ENCODE results near the gene KCNQ5. TPM values are rescaled to one million over a fixed set of nuclear protein-coding genes. Genes with fewer than 3 reads are reported as not detected.

Gene KCNQ5
- total and polyA plus RNA-seq, 9 donors, result 0.28 to 0.86 (median 0.57) TPM

DNA sequence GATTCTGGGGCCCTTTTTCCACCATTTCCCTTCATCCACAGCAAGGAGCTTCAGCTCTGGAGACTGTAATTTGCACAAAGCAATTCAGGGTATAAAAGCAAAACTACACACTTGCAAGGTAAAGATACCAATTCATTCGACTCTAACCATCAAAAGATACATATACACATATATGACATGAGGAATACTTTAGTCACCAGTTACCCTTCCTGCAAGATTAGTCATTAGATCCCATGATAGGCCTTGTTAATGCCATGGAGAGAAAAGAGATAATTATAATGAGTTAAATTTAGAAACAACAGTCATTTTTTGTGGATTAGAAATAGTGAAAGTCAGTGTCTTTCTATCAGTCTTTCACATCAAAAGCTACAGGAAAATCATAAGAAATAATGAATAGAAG is 204.2 kb downstream of the KCNQ5 start:
- Histone ChIP-seq H3K4me1 (ENCODE audit: control insufficient read depth, insufficient read depth, low read length) (no peaks in the 10 kb centered on the region), H3K27me3 (ENCODE audit: control insufficient read depth, insufficient read depth, low read length) (no peaks in the 10 kb centered on the region), H3K4me3 (ENCODE audit: low read length) (no peak overlapping the region), H3K36me3 (ENCODE audit: control insufficient read depth, insufficient read depth, low read length) (no peaks in the 10 kb centered on the region), H3K9me3 (replicated peaks; ENCODE audit: control insufficient read depth, low read depth, low read length) (no peaks in the 10 kb centered on the region), H3K27ac (ENCODE audit: low read length) (no peak overlapping the region)
- no peak for DNase-seq
- no CpG with 5 or more reads among the region's 1 CpG for WGBS (ENCODE audit: insufficient coverage)

- no peaks in the 10 kb centered on the region for H3K27me3 ChIP-seq (ENCODE audit: control insufficient read depth, insufficient read depth, low read length)
- H3K27ac ChIP-seq (ENCODE audit: low read length), result no peak overlapping the region
- H3K9me3 ChIP-seq (replicated peaks; ENCODE audit: control insufficient read depth, low read depth, low read length), result no peaks in the 10 kb centered on the region
- H3K36me3 ChIP-seq (ENCODE audit: control insufficient read depth, insufficient read depth, low read length), result no peaks in the 10 kb centered on the region
- no CpG with 5 or more reads among the region's 1 CpG for WGBS (ENCODE audit: insufficient coverage)
- DNase-seq, result no peak
- no peak overlapping the region for H3K4me3 ChIP-seq (ENCODE audit: low read length)
- H3K4me1 ChIP-seq (ENCODE audit: control insufficient read depth, insufficient read depth, low read length), result no peaks in the 10 kb centered on the region
Measured at GRCh38 chr6:72826744-72827438, 205.0 kb downstream of the KCNQ5 start.

DNA sequence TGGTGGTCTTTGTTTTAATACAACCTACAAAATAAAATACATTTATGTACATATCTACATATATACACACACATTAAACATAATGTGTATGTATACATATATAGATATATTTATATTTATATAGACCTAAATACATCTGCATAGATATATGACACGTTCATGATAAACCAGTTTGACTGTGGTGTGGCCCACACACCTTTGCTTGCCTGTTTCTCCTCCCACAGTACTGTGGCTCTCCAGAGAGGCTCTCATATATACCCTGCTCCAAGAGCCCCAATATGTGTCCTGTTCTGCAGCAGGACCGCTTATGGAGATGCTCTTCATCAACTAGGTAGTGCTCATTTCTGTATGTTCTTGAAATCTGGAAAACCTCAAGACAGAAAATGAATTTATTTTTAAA is 207.0 kb downstream of the KCNQ5 start:
- Histone ChIP-seq H3K4me1 (ENCODE audit: control insufficient read depth, insufficient read depth, low read length) (no peaks in the 10 kb centered on the region), H3K27me3 (ENCODE audit: control insufficient read depth, insufficient read depth, low read length) (no peaks in the 10 kb centered on the region), H3K4me3 (ENCODE audit: low read length) (no peak overlapping the region), H3K27ac (ENCODE audit: low read length) (no peak overlapping the region), H3K9me3 (replicated peaks; ENCODE audit: control insufficient read depth, low read depth, low read length) (no peaks in the 10 kb centered on the region), H3K36me3 (ENCODE audit: control insufficient read depth, insufficient read depth, low read length) (no peaks in the 10 kb centered on the region)
- DNase-seq, result no peak
- no CpG with 5 or more reads among the region's 2 CpGs for WGBS (ENCODE audit: insufficient coverage)

DNA sequence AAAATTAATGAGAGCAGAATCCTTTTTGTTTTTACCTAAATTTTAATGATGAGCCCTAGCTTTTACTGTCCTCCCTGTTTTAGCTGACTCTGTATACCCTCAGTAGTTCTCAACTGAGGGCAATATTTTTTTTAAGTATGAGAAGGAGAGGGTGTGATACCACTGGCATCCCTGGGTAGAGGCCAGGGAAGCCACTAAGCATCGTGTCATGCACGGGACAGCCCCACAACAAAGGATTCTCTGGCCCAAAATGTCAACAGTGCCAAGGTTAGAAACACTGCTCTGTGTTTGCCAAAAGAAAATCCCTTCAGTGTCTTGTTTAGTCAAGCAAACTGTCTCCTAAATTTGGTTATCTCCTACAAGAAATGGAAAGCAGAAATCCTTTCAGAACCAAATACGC is 210.4 kb downstream of the KCNQ5 start:
- H3K27ac ChIP-seq (ENCODE audit: low read length), result no peak overlapping the region
- no peaks in the 10 kb centered on the region for H3K36me3 ChIP-seq (ENCODE audit: control insufficient read depth, insufficient read depth, low read length)
- 76% methylated on average over 2 of the region's 3 CpGs for WGBS (ENCODE audit: insufficient coverage)
- no peak for DNase-seq
- H3K4me1 ChIP-seq (ENCODE audit: control insufficient read depth, insufficient read depth, low read length), result no peaks in the 10 kb centered on the region
- no peaks in the 10 kb centered on the region for H3K9me3 ChIP-seq (replicated peaks; ENCODE audit: control insufficient read depth, low read depth, low read length)
- no peak overlapping the region for H3K4me3 ChIP-seq (ENCODE audit: low read length)
- H3K27me3 ChIP-seq (ENCODE audit: control insufficient read depth, insufficient read depth, low read length), result no peaks in the 10 kb centered on the region

DNA sequence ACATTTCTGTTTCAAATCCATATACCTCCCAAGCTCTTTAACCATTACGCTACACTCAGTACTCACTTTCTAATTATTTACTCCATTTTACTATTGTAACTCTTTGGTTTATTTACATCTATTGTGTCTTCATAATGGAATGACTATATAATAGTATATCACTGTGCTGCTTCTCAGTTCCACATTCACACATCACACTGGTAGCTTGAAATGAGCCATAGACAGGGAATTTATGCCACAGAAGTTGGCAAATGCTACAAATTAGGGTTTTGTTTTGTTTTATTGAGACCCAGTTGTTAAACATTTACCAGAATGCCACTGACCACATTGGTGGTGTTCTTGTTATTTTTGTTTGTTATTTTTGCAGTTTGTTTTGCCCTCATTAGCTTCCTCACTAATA is 213.9 kb downstream of the KCNQ5 start:
- Histone ChIP-seq H3K9me3 (replicated peaks; ENCODE audit: control insufficient read depth, low read depth, low read length) (no peaks in the 10 kb centered on the region), H3K4me3 (ENCODE audit: low read length) (no peak overlapping the region), H3K27ac (ENCODE audit: low read length) (no peak overlapping the region), H3K36me3 (ENCODE audit: control insufficient read depth, insufficient read depth, low read length) (no peaks in the 10 kb centered on the region), H3K4me1 (ENCODE audit: control insufficient read depth, insufficient read depth, low read length) (no peaks in the 10 kb centered on the region), H3K27me3 (ENCODE audit: control insufficient read depth, insufficient read depth, low read length) (no peaks in the 10 kb centered on the region)
- DNase-seq, result no peak
- WGBS (ENCODE audit: insufficient coverage), result no CpG with 5 or more reads among the region's 1 CpG

GRCh38 chr6:72836971-72837370 is 215.1 kb downstream of the KCNQ5 start:
- no peaks in the 10 kb centered on the region for H3K4me1 ChIP-seq (ENCODE audit: control insufficient read depth, insufficient read depth, low read length)
- DNase-seq, result no peak
- WGBS (ENCODE audit: insufficient coverage), result no CpG with 5 or more reads among the region's 1 CpG
- no peaks in the 10 kb centered on the region for H3K36me3 ChIP-seq (ENCODE audit: control insufficient read depth, insufficient read depth, low read length)
- H3K27me3 ChIP-seq (ENCODE audit: control insufficient read depth, insufficient read depth, low read length), result no peaks in the 10 kb centered on the region
- no peaks in the 10 kb centered on the region for H3K9me3 ChIP-seq (replicated peaks; ENCODE audit: control insufficient read depth, low read depth, low read length)
- no peak overlapping the region for H3K4me3 ChIP-seq (ENCODE audit: low read length)
- H3K27ac ChIP-seq (ENCODE audit: low read length), result no peak overlapping the region

GRCh38 chr6:72841195-72841594 is 219.3 kb downstream of the KCNQ5 start:
- WGBS (ENCODE audit: insufficient coverage), result no CpG with 5 or more reads among the region's 2 CpGs

DNA sequence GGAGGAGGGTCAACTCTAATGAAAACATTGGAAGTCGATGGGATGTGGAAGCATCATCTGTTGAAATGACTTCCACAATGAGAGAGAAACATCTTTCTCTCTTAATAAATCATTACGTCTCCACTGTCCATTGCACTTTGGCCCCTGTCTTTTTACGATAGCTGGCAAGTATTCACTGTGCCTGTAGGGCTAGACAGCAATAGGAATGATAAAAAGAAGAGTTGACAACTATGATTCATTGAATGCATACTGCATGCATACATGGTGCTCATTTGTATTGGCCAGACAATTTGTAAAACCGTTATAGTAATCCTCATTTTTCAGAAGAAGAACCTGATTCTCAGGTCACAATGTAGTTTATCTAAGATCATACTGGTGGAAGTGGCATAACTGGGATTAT is 220.3 kb downstream of the KCNQ5 start:
- Histone ChIP-seq H3K27ac (ENCODE audit: low read length) (no peak overlapping the region), H3K9me3 (replicated peaks; ENCODE audit: control insufficient read depth, low read depth, low read length) (no peaks in the 10 kb centered on the region), H3K4me1 (ENCODE audit: control insufficient read depth, insufficient read depth, low read length) (no peaks in the 10 kb centered on the region), H3K36me3 (ENCODE audit: control insufficient read depth, insufficient read depth, low read length) (no peaks in the 10 kb centered on the region), H3K4me3 (ENCODE audit: low read length) (no peak overlapping the region), H3K27me3 (ENCODE audit: control insufficient read depth, insufficient read depth, low read length) (no peaks in the 10 kb centered on the region)
- no CpG with 5 or more reads among the region's 4 CpGs for WGBS (ENCODE audit: insufficient coverage)
- no peak for DNase-seq

More at GRCh38 chr6:72841195-72841594, 219.3 kb downstream of the KCNQ5 start:
- no peak for DNase-seq
- Histone ChIP-seq H3K27ac (ENCODE audit: low read length) (no peak overlapping the region), H3K9me3 (replicated peaks; ENCODE audit: control insufficient read depth, low read depth, low read length) (no peaks in the 10 kb centered on the region), H3K27me3 (ENCODE audit: control insufficient read depth, insufficient read depth, low read length) (no peaks in the 10 kb centered on the region), H3K36me3 (ENCODE audit: control insufficient read depth, insufficient read depth, low read length) (no peaks in the 10 kb centered on the region), H3K4me3 (ENCODE audit: low read length) (no peak overlapping the region), H3K4me1 (ENCODE audit: control insufficient read depth, insufficient read depth, low read length) (no peaks in the 10 kb centered on the region)

DNA sequence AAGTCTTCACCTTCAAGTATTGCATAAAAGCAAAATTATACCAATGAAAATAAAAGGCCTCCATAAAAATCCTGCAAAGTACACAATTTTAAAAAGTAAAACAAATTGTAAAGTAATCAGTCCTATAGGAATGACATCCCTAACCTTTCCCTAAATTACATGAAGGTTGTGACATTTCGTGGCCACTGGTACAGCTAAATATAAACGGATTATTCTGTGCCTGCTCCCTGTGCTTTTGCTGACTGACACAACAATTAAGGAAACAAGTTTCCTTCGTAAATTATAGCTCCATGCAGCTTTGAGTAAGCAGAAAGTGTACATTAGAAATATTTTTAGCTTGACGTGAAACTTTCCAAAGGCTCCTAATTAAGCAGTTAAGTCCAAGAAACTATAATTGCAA is 222.8 kb downstream of the KCNQ5 start:
- no peaks in the 10 kb centered on the region for H3K4me1 ChIP-seq (ENCODE audit: control insufficient read depth, insufficient read depth, low read length)
- H3K4me3 ChIP-seq (ENCODE audit: low read length), result no peak overlapping the region
- H3K27me3 ChIP-seq (ENCODE audit: control insufficient read depth, insufficient read depth, low read length), result no peaks in the 10 kb centered on the region
- H3K36me3 ChIP-seq (ENCODE audit: control insufficient read depth, insufficient read depth, low read length), result no peaks in the 10 kb centered on the region
- no peak overlapping the region for H3K27ac ChIP-seq (ENCODE audit: low read length)
- 46% methylated on average over 2 of the region's 4 CpGs for WGBS (ENCODE audit: insufficient coverage)
- H3K9me3 ChIP-seq (replicated peaks; ENCODE audit: control insufficient read depth, low read depth, low read length), result no peaks in the 10 kb centered on the region
- DNase-seq, result no peak

DNA sequence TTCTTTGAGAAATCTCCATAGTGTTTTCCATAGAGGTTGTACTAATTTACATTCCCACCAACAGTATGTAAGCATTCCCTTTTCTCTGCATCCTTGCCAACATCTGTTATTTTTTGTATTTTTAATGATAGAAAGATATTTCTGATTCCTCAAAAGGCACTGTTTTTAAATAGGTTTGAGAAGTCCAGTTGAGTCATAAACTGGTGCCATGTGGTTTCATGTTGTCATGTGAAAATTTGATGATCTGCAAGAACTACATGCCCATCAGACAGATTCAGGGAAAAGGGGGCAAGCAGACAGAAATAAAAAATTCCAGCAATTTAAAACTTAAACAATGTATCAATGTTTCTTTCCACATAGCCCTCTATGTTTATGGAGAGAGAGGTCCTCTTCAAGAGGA is 227.5 kb downstream of the KCNQ5 start:
- Histone ChIP-seq H3K9me3 (replicated peaks; ENCODE audit: control insufficient read depth, low read depth, low read length) (no peaks in the 10 kb centered on the region), H3K4me3 (ENCODE audit: low read length) (no peak overlapping the region), H3K27me3 (ENCODE audit: control insufficient read depth, insufficient read depth, low read length) (no peaks in the 10 kb centered on the region), H3K4me1 (ENCODE audit: control insufficient read depth, insufficient read depth, low read length) (no peaks in the 10 kb centered on the region), H3K36me3 (ENCODE audit: control insufficient read depth, insufficient read depth, low read length) (no peaks in the 10 kb centered on the region), H3K27ac (ENCODE audit: low read length) (no peak overlapping the region)
- no peak for DNase-seq

DNA sequence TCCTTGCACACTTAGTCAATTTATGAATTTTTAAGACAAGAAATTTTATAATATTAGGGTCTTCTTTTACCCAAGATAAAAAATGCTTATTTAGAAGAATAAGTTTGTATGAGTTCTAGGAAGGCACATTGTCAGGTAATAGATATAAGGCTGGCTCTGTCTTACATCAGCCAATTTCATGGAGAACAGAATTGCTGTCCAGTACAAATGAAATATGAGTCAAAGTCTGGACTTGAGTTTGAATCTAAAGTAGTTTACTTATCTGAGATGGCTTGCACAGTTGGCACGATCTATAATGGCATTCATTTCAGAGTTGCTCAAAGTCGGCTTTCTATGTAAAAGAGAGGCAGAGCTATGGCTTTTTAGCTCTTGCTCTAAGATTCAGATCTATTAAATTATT is 228.2 kb downstream of the KCNQ5 start:
- Histone ChIP-seq H3K9me3 (replicated peaks; ENCODE audit: control insufficient read depth, low read depth, low read length) (no peaks in the 10 kb centered on the region), H3K4me3 (ENCODE audit: low read length) (no peak overlapping the region), H3K36me3 (ENCODE audit: control insufficient read depth, insufficient read depth, low read length) (no peaks in the 10 kb centered on the region), H3K4me1 (ENCODE audit: control insufficient read depth, insufficient read depth, low read length) (no peaks in the 10 kb centered on the region), H3K27ac (ENCODE audit: low read length) (no peak overlapping the region), H3K27me3 (ENCODE audit: control insufficient read depth, insufficient read depth, low read length) (no peaks in the 10 kb centered on the region)
- WGBS (ENCODE audit: insufficient coverage), result no CpG with 5 or more reads among the region's 2 CpGs
- DNase-seq, result no peak
